GM23338 (cell line): Measurements from ENCODE around the gene C15orf62. TPM values are rescaled to one million over a fixed set of nuclear protein-coding genes. Genes with fewer than 3 reads are reported as not detected.

Experiments used
- ATAC-seq: fragments of 200-7000 bp; cut with Tn5 transposase; 3 replicates; pipeline ENCODE4 v1.9.1; 2020
- DNase-seq: peaks from one replicate; pipeline ENCODE4 v3.0.0-alpha.2; 2015; ENCODE audit warnings: low spot score
- H2AFZ ChIP-seq: fragments of 200-600 bp; sonication (generic); 2 replicates; pipeline ENCODE4 v1.8.0; 2016; ENCODE audit warnings: antibody characterized with exemption, mild to moderate bottlenecking, moderate library complexity
- H3F3A ChIP-seq: fragments of 200-600 bp; sonication (generic); replicated peaks from 2 replicates; pipeline ENCODE4 v1.8.0; 2017; ENCODE audit warnings: antibody characterized with exemption, mixed run types, low read depth
- H3K27ac ChIP-seq: fragments of 200-600 bp; sonication (generic); 2 replicates; pipeline ENCODE4 v1.6.1; 2016; ENCODE audit warnings: low read depth
- H3K27me3 ChIP-seq: fragments of 200-600 bp; sonication (generic); 2 replicates; pipeline ENCODE4 v1.8.0; 2016; ENCODE audit warnings: mild to moderate bottlenecking, mixed run types, moderate library complexity; ENCODE audit not compliant: insufficient read depth
- H3K36me3 ChIP-seq: fragments of 200-600 bp; sonication (generic); 2 replicates; pipeline ENCODE4 v1.8.0; 2016; ENCODE audit warnings: mild to moderate bottlenecking; ENCODE audit not compliant: insufficient read depth
- H3K4me1 ChIP-seq: fragments of 200-600 bp; sonication (generic); 2 replicates; pipeline ENCODE4 v1.8.0; 2016; ENCODE audit warnings: mild to moderate bottlenecking, moderate library complexity; ENCODE audit not compliant: insufficient read depth
- H3K4me2 ChIP-seq: fragments of 200-600 bp; sonication (generic); 2 replicates; pipeline ENCODE4 v1.7.1; 2017; ENCODE audit warnings: mixed run types
- H3K4me3 ChIP-seq: fragments of 200-600 bp; sonication (generic); 2 replicates; pipeline ENCODE4 v1.6.1; 2016; ENCODE audit warnings: mixed run types
- H3K79me2 ChIP-seq: fragments of 200-600 bp; sonication (generic); replicated peaks from 2 replicates; pipeline ENCODE4 v1.8.0; 2017; ENCODE audit warnings: mild to moderate bottlenecking; ENCODE audit not compliant: insufficient read depth
- H3K9me2 ChIP-seq: fragments of 200-600 bp; sonication (generic); 2 replicates; pipeline ENCODE4 v1.8.0; 2017; ENCODE audit not compliant: insufficient read depth
- H4K20me1 ChIP-seq: fragments of 200-600 bp; sonication (generic); replicated peaks from 2 replicates; pipeline ENCODE4 v1.8.0; 2017; ENCODE audit warnings: mild to moderate bottlenecking; ENCODE audit not compliant: insufficient read depth
- H3K27ac Mint-ChIP-seq: 2 replicates; pipeline ENCODE4 v1.8.0; 2020; ENCODE audit warnings: inconsistent platforms, mild to moderate bottlenecking, moderate library complexity, mixed read lengths
- H3K27me3 Mint-ChIP-seq: 3 replicates; pipeline ENCODE4 v1.8.0; 2022; ENCODE audit warnings: low read depth, mild to moderate bottlenecking, moderate library complexity, mixed read lengths, inconsistent platforms; ENCODE audit not compliant: insufficient read depth, poor library complexity
- H3K36me3 Mint-ChIP-seq: 3 replicates; pipeline ENCODE4 v1.8.0; 2021; ENCODE audit warnings: low read depth, mild to moderate bottlenecking, inconsistent platforms, moderate library complexity, mixed read lengths
- H3K4me1 Mint-ChIP-seq: 3 replicates; pipeline ENCODE4 v1.8.0; 2020; ENCODE audit warnings: mild to moderate bottlenecking, inconsistent platforms, mixed read lengths
- H3K4me3 Mint-ChIP-seq: 3 replicates; pipeline ENCODE4 v1.8.0; 2021; ENCODE audit warnings: moderate library complexity, mild to moderate bottlenecking, inconsistent platforms, mixed read lengths
- H3K9me3 Mint-ChIP-seq: 3 replicates; pipeline ENCODE4 v1.8.0; 2020; ENCODE audit warnings: moderate library complexity, mild to moderate bottlenecking, inconsistent platforms, mixed read lengths
- CREB1 ChIP-seq: fragments of 250-450 bp; sonication (Bioruptor Pico); IDR thresholded peaks from 2 replicates; pipeline ENCODE4 v1.5.0; 2020; ENCODE audit warnings: low read depth, mild to moderate bottlenecking, moderate library complexity
- CTCF ChIP-seq, 2 experiments: fragments of 200-600 bp in 1 of 2; sonication (generic) in 1 of 2; conservative IDR thresholded peaks; 2 replicates each; pipeline versions ENCODE4 v1.5.1 to v1.6.1; 2016 to 2017; ENCODE audit warnings: antibody characterized with exemption in 2 of 2, low read depth in 2 of 2, mild to moderate bottlenecking in 2 of 2, moderate library complexity in 1 of 2
- ETS1 ChIP-seq: IDR thresholded peaks from 2 replicates; pipeline ENCODE4 v1.6.1; 2016; ENCODE audit warnings: antibody characterized with exemption
- EZH2 ChIP-seq: fragments of 200-600 bp; sonication (generic); IDR thresholded peaks from one replicate; pipeline ENCODE4 v1.8.0; 2017; ENCODE audit warnings: antibody characterized with exemption, mild to moderate bottlenecking, low read depth; ENCODE audit not compliant: unreplicated experiment
- EZH2phosphoT487 ChIP-seq: fragments of 200-600 bp; sonication (generic); IDR thresholded peaks from one replicate; pipeline ENCODE4 v1.8.1; 2018; ENCODE audit warnings: antibody characterized with exemption; ENCODE audit not compliant: unreplicated experiment
- JUNB ChIP-seq: IDR thresholded peaks from one replicate; pipeline ENCODE4 v1.6.1; 2016; ENCODE audit warnings: antibody characterized with exemption; ENCODE audit not compliant: unreplicated experiment
- NANOG ChIP-seq: IDR thresholded peaks from 2 replicates; pipeline ENCODE4 v1.6.1; 2016; ENCODE audit warnings: antibody characterized with exemption, borderline replicate concordance
- POLR2AphosphoS5 ChIP-seq: IDR thresholded peaks from 2 replicates; pipeline ENCODE4 v1.6.1; 2016; ENCODE audit warnings: antibody characterized with exemption, low read depth
- REST ChIP-seq: IDR thresholded peaks from one replicate; pipeline ENCODE4 v1.6.1; 2018; ENCODE audit warnings: antibody characterized with exemption; ENCODE audit not compliant: unreplicated experiment
- STAT1 ChIP-seq: IDR thresholded peaks from one replicate; pipeline ENCODE4 v1.6.1; 2016; ENCODE audit warnings: antibody characterized with exemption; ENCODE audit not compliant: unreplicated experiment
- ZNF114 ChIP-seq: fragments of 250-450 bp; sonication (Bioruptor Pico); IDR thresholded peaks from 2 replicates; pipeline ENCODE4 v1.5.0; 2020; ENCODE audit warnings: mild to moderate bottlenecking, moderate library complexity
- ZNF331 ChIP-seq: fragments of 250-450 bp; sonication (Bioruptor Pico); IDR thresholded peaks from 2 replicates; pipeline ENCODE4 v1.5.0; 2020; ENCODE audit warnings: low read depth, mild to moderate bottlenecking, moderate library complexity
- ZNF462 ChIP-seq: fragments of 250-450 bp; sonication (Bioruptor Pico); IDR thresholded peaks from 2 replicates; pipeline ENCODE4 v1.5.0; 2020; ENCODE audit warnings: mild to moderate bottlenecking, moderate library complexity
- polyA plus RNA-seq: library from polyadenylated mRNA; unstranded; fragments of >200 nt; fragmentation: Nextera tagmentation; extraction: Ambion mirVana; gene quantifications from 2 replicates; pipeline ENCODE4 v1.2.1, GENCODE V29; 2016
- total RNA-seq: library from RNA; depleted of rRNA; stranded (reverse); fragments of >200 nt; shearing (Covaris generic); gene quantifications from 2 replicates; pipeline ENCODE4 v1.2.3, GENCODE V29; 2014

C15orf62 gene
- total and polyA plus RNA-seq, 2 experiments from 2014 or later = 0.16 to 0.80 TPM

- Histone ChIP-seq H3K9me2 (no peaks in the 10 kb centered on the region), H3K27ac (peak within 1 kb of the TSS; percentile 57; the same call in 1 of the 2 replicates), H3K79me2 (peaks cover 22% of the 10 kb centered on the region), H3K27me3 (no peaks in the 10 kb centered on the region), H2AFZ (peak within 1 kb of the TSS; percentile 100), H3F3A (peaks cover 8% of the 10 kb centered on the region; the same call in 1 of the 2 replicates), H3K4me2 (peak within 1 kb of the TSS; percentile 92), H4K20me1 (no peaks in the 10 kb centered on the region; the same call in 1 of the 2 replicates), H3K36me3 (no peaks in the 10 kb centered on the region), H3K4me1 (peaks cover 8% of the 10 kb centered on the region; the same call in 1 of the 2 replicates), H3K4me3 (peak within 1 kb of the TSS; percentile 94)
- H3K36me3 Mint-ChIP-seq = no peaks in the 10 kb centered on the region; the same call in 2 of the 3 replicates
- H3K4me1 Mint-ChIP-seq = peaks cover 16% of the 10 kb centered on the region
- peak within 1 kb of the TSS; percentile 99 for H3K4me3 Mint-ChIP-seq
- ATAC-seq (peak; percentile 98), DNase-seq (peak; percentile 100)
- H3K27me3 Mint-ChIP-seq = peaks cover 13% of the 10 kb centered on the region
- peak within 1 kb of the TSS; percentile 97 for H3K27ac Mint-ChIP-seq
- TF ChIP-seq CREB1 (peak; percentile 80), NANOG (no peak), ETS1 (peak; percentile 98), CTCF (conservative IDR thresholded peaks at IDR 0.05; ENCODE audit: low read depth in 2 of 2) (no peak), ZNF462 (CRISPR knock-in tag) (no peak), POLR2AphosphoS5 (peak; percentile 74), EZH2phosphoT487 (no peak), REST (no peak), EZH2 (no peak), JUNB (no peak), ZNF114 (CRISPR knock-in tag) (no peak), ZNF331 (no peak), STAT1 (no peak)
- no peaks in the 10 kb centered on the region for H3K9me3 Mint-ChIP-seq
Observed at GRCh38 chr15:40807028-40807887, 37.5 kb downstream of the C15orf62 start, which contains the start of the genes DNAJC17 and ZFYVE19. Gene DNAJC17, minus strand, starts transcription at chr15:40807473. Its CDS starts 27 bp downstream, at chr15:40807446. Gene ZFYVE19, plus strand, starts transcription at chr15:40807089. Its CDS starts 501 bp downstream, at chr15:40807590.
